GM12865 (cell line): ENCODE measurements around the gene FXYD5.

ENCODE experiments used
- DNase-seq: peaks from one replicate; pipeline ENCODE4 v3.0.0; 2010; ENCODE audit warnings: low read depth
- H3K4me3 ChIP-seq: 2 replicates; pipeline ENCODE4 v1.5.1; 2011; ENCODE audit warnings: mild to moderate bottlenecking, low read depth, low read length, control low read depth
- CTCF ChIP-seq: IDR thresholded peaks from 2 replicates; pipeline ENCODE4 v1.5.1; 2011; ENCODE audit warnings: low read length, control low read depth, low read depth, inconsistent platforms; ENCODE audit not compliant: insufficient read depth; ENCODE audit errors: missing control alignments

Gene FXYD5

DNA sequence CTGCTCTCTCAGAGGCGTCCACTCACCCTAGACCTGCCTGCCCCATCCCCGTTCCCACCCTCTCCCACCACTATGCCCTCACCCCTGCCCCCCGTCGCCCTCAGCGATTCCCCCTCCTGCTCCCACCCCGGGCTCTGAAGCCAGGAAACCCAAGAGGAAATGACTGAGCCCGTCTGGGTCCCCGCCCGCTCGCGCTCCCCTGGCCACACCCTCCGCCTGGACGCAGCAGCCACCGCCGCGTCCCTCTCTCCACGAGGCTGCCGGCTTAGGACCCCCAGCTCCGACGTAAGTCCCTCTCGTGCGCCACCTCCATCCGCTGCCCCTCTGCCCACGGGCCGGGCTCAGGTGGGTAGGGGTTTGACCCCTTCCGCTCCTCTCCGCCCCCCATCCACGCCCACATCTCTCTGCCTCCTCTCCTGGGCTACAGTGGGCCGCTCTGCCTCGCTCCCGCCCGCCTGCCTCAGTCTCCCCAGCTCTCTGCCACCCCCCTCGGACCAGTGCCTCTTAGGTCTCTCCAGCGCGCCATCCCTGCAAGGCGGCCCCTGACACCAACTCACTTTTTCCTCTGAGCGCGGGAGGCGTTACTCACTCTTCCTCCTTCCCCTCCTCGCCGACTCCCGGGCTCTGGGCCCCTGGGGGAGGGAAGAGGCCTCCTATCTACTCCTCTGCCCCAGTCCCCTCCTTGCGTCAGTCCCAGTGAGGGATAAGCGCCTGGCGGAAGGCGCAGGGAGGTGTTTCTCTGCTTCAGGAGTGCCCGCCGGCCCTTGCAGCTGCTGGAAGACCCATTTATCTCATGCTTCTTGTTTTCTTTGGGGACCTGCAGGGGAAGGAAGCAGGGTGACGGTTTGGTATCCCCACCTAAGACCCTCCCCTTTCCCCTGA is at the start of gene FXYD5:
FXYD5 (plus strand) TSS at position 211 of the 882 bp plus-strand sequence. CDS start 816 bp downstream, outside the sequence.
- no peak for TF ChIP-seq CTCF
- H3K4me3 ChIP-seq = peak within 1 kb of the TSS; percentile 96
- peak; percentile 58 for DNase-seq

DNA sequence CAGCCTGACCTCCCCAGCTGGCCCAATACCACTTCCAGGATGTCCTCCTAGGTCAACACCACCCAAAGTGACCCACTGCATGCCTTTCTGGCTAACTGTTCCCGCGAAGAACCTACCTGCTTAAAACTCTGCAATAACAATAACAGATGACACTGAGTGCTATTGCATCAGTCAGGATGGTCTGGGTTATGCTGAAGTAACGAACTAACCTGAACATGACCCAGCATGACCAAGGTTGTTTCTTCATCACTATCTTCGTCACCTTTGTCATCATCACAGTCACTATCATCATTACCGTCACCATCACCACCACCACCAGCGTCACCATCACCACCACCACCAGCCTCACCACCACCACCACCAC is 49.5 kb upstream of the FXYD5 start:
- no peak for DNase-seq
- no peak overlapping the region for H3K4me3 ChIP-seq
- no peak for TF ChIP-seq CTCF

DNA sequence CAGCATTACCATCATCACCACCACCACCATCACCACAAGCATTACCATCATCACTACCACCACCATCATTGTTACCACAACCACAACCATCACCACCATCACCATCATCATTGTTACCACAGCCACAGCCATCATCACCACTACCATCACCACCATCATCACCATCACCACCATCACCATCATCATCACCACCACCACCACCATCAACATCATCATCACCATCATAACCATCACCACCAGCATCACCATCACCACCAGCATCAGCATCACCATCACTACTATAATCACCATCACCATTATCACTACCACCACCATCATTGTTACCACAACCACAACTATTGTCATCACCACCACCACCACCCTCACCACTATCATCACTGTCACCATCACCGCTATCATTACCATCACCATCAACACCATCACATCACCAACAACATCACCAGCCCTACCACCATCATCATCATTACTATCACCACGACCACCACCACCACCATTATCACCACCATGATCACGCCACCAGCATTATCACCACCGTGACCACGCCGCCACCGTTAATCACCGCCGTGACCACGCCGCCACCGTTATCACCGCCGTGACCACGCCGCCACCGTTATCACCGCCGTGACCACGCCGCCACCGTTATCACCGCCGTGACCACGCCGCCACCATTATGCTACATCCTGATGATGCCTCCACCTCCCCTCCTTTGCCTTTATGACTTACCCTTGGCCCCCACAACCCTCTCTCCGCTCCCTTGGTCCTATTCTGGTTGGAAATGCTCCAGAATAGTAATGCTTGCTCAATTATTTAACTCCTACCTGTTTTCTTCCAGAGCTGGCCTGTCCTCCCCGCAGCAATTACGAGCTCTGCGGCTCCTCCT is 48.9 kb upstream of the FXYD5 start:
- DNase-seq = no peak
- no peak overlapping the region for H3K4me3 ChIP-seq
- no peak for TF ChIP-seq CTCF

DNA sequence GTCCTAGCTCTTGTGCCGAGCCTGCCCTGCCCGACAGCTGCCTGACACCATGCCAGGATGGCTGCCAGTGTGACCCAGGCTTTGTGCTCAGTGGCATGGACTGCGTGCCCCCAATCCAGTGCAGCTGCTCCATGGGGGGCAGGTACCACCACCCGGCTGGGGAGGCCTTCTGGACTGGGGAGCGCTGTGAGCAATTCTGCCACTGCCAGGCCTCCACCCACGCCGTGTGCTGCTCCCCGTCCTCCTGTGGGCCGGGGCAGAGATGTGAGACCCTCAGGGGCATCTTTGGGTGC is 48.3 kb upstream of the FXYD5 start:
- H3K4me3 ChIP-seq = no peak overlapping the region
- DNase-seq = no peak
- no peak for TF ChIP-seq CTCF

DNA sequence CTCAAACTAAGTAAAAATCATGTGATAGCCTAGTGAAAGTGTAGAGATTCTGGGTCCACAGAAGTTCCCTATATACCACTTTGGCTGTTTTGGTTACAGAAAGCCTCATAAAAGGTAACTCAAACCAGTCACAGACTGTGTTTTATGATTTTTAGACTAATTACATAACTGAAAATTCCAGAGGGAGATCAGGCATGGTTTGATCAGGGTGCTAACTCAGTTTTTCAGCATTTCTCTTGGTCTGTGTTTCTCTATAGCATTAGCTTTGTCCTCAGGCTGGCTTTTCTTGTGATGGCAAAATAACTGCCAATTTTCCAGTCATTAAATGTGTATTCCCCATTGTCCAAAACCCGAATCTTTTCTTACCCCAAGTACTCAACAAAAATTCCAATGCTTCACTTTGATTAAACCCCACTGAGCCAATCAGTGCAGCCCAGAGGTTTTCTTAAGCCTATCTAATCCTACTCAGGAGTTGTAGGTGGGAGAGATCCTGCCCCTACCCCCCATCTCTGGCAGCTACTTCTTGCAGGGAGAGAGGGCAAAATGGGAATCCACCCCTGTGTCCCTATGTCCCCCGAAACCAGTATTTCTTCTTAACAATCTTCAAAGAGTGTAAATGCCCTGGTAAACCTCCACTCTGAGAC is 47.5 kb upstream of the FXYD5 start:
- no peak overlapping the region for H3K4me3 ChIP-seq
- DNase-seq = no peak
- no peak for TF ChIP-seq CTCF

- TF ChIP-seq CTCF = no peak
- no peak for DNase-seq
- H3K4me3 ChIP-seq = no peak overlapping the region
Observed at GRCh38 chr19:35107545-35107944, 47.0 kb upstream of the FXYD5 start.
